ENCODE results near the gene OGG1.
"Not testable (repeated sequence)": the region's sequence is repeated elsewhere in the genome, so short reads cannot be mapped to it uniquely, and the experiment has no call there.

The OGG1 gene

DNA sequence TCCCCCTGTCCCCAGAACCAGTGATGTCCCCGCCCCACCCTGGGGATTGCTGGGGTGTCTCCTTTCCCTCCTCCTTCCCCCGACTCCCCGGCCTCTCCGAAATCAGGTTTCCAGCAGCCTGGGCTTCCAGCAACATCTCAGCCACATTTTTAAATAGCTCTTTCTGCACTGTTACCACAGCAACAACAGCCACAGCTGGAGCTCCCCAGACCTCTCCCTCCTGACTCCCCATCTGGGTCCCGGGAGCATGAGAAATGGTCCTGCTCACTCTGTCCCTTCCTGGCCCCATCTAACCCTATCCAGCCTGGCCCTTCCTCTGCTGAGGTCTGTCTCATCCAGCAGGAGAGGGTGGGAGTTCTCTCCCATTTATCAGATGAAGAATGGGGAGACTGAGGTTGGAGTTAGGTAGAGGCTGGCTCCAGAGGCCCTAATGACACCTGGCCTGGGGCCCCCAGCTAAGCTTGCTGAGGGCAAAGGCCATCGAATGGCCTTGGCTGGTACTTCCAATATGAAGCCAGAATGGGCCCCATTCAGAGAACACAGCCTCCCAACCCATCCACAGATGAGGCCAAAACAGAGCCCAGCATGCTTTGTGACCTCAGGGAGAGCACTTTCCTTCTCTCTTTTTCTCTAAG, 18.5 kb downstream of the OGG1 start:
- no peak for DNase-seq

DNA sequence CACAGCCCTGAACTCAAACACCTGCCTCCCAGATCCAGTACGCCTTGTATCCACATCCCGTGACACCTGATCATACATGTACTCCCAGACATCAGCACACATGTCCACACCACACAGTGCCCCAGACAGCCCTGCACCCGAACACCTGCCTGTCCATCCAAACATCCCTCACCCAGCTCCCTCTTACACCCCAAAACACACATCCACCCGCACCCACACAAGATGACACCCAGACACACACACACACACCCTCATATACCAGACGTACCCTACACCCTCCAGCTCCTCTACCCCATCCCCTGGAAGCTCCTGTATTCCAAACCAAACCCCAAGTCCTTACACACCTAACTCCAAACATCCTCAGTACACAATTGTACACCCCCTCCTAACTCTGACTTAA, 19.3 kb downstream of the OGG1 start:
- no peak for DNase-seq

DNA sequence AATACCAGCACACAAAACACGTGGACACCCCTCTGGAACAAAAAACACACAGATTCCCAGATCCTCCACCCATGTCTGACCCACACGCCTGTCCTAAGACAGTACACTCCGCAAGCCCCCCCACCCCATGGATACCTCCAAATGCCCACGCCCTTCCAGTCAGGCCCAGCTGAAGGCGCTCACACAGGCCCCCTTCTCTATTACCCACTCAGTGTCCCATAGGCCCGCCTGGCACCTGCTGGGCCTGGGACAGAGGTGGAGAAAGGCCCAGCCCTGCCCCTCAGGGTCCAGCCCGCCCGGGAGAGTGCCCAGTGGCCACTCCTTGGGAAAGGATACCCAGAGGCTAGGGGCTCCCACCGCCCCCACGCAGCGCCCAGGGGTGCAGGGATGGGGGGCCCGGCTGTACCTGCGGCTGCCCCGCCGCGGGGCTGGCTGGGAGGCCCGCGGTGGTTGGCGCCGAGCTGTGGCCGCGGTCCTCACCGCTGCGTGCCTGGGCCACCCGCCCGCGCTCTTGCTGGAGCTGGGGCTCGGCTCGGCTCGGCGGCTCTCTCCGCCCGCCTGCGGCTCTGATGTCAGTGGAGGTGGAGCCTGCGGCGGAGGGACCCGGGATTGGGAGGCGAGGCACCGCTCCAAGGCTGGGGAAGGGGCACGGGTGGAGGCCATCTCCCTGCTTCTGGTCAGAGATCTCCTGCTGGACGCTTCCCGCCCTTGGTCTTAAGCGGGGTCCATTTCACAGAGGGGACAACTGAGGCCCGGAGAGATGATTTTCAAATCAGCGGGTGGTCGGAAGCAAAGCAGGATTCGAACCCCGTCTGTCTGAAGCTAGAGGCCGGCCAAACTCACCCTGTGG, 19.9 kb downstream of the OGG1 start, which contains the start of gene CAMK1:
CAMK1 (minus strand) TSS at position 522 of the 850 bp plus-strand sequence. CDS start 2,198 bp downstream, outside the sequence.
- peak; percentile 90 for DNase-seq

DNA sequence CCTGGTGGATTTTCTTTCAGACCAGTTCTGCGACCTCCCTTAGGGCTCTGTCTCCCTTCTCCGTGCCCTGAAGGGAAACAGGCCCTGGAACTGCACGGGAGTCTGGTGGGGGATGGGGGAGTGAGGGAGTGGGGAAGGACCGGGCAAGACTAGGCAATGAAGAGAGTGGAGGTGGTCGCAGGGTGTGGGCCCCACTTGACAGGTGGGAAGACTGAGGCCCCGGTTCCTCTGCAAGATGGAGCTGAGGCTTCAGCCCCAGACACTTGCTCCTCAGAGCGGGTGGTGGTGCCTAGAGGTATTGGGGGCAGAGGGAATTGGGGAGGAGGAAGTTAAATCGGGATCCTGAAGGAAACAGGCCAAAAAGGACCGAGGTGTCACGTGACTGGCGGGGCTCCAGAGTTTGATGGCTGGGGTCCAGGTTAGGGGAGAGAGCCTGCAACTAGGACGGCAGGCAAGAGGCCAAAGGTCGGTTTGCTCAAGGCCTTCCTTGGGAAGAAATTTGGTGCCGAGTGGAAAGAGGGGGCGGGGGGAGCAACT, 20.6 kb downstream of the OGG1 start:
- peak; percentile 79 for DNase-seq

DNA sequence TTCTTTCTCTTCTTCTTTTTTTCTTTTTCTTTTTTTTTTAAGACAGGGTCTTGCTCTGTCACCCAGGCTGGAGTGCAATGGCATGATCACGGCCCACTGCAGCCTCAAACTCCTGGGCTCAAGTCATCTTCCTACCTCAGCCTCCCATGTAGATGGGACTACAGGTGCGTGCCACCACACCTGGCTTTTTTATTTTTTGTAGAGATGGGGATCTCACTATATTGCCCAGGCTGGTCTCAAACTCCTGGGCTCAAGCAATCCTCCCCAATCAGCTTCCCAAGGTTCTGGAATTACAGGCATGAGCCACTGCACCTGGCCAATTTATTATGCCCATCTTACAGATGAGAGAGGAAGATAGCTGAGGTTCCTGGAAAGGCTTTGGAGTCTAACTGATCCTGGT, 21.3 kb downstream of the OGG1 start:
- DNase-seq, result not testable (repeated sequence)

DNA sequence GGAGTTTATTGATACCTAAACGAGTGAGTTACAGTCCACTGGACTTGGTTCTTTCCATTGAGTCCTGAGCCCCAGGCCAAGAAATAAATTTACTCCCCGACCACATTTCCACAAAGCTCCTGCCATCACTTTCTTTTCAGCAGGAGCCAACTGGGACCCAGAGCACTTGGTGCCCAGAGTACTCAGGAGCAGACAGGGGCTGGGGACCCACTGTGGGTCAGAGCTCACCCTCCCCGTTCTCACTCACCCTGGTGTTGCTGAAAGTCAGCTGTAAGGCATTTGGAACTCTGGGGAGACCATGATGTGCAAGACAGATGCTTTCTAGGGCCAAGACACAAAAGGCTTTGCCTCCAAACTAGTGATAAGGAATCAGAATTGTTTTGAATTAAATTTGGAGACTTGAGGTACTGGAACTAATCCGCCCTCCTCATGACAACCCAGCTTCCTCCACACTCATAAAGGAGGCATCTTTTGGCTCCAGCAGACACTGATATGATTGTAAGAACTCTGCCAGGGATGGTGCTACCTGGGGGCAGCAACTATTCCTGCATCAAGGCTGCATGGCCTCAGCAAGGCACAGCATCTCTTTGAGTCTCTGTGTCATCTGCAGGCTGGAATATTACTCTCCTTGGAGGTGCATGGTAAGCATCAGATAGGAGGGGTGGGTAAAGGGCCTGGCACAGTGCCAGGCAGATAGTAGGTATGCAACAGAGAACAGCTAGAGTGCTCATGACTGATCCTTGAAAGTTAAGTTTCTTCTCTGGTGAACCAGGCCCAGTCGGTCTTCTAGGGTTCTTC, 27.3 kb downstream of the OGG1 start:
- no peak for DNase-seq

DNA sequence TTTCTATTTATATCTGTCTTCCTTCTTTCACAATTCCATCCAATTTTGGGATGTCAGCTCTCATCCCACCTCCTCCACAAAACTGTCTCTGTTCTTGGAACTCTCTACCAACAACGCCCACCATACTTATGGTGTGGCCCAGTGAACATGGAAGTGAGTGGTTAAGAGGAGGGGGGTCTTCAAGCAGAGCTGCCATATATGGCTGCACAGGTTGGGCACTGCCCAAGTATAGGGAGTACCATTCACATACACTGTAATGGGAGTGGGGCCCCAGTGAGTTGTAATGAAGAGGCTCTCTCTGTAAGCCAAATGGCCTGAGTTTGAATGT, 27.9 kb downstream of the OGG1 start:
- no peak for DNase-seq

DNA sequence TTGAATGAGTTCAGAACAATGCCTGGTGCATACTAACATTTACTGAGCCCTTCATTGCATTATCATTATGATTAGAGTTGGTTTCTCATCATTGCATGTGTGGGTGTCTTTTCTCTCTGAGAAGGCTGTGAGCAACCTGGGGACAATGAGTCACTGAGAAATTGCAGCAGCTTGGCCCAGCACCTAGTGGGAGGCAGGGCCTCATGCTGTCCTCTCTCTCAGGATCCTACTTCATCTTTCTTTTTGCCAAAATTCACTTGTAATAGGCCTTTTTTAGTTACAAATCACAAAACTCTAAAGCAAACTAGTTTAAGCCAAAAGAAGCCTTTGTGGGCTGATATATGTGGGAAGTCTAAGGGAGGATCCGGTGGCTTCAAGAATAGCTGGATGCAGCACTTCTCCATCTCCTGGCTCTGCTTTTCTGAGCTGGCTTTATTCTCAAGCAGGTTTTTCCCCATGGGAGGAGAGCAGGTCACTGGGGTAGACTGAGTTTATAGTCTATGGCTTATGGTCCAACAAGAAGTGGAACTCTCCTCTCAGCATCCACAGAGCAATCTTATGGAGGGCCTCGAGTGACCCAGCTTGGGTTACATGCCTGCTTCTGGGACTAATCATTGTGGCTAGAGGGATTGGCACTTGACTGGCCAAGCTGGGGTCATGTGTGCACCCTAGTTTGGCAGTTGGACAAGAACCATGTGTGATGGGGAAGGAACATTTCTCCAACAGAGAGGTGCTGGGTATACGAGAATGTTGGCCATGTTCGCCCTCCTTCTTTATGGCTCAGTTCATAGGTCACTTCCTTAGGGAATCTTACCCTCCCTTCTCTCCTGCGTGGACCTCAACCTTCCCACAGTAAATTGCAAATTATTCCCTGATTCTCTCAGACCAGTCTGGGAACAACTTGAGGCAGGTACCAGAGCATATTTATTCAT, 28.7 kb downstream of the OGG1 start:
- DNase-seq, result no peak

DNA sequence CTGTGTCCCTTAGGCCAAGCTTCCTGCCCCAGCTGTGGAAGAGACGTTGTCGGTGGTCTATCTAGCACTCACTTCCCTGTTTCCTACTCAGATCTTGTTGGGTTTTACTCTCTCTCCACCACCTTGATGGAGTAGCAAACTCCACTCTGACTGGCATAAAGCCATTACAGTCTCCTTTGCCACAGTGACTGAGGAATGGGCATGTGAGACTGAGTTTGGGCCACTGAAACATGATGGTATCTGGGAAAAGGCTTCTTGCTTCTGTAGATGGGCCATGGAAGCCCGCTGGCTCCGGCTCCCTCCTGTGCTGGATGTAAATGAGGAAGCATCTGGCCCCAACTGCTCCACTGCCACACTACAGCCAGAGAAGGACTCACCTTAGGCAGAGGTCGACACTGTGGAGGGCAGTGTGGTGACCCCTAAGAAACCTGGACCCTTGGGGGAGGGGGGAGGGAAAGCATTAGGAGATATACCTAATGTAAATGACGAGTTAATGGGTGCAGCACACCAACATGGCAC, 29.4 kb downstream of the OGG1 start:
- DNase-seq, result no peak

DNA sequence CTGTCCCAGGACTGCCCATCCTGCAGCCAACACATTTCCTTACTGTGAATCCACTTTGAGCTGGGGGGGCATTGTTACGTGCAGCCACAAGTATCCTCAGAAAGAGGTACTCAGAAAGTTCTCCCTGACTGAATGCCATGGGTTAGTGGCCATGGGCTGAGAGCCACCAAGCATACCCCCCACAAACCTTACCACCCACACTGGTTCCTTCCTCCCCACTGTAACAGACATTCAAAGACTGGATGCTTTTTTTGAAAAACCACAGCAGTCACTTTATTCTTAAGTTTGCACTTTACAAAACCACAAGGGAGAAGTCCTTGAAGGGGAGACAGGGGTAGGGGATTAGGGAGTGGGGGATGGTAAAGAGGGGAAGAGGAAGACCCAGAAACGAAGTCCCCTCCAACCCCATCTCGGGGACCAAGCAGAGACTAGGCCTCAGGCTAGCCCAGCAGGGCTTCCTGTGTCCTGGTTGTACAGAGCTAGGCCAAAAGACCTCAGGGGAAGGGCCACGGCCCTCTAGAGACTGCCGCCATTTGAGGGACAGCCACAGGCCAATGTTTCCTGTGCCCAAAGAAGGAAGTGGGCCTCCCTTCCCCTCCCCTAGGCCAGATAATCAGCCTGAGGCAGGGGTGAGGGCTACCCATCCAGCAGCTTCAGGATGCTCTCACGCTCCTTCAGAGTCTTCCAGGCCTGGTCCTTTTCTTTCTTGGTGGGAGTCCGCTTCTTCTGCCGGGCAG, 30.1 kb downstream of the OGG1 start:
- DNase-seq, result no peak

DNA sequence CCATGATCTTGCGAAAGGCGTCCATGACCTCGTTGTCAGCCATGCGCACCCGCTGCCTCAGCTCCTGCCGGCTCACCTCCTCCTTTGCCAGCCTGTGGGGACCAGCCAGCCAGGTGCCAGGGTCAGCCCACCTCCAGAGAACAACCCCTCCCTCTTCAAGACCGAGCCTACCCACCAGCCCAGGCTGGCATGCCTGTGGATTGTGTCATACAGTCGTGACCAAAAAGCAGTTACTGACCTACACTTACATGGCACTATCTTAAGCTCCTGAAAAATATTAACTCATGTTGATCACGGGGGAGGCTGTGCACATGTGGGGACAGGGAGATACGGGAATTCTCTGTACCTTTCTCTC, 30.7 kb downstream of the OGG1 start:
- DNase-seq, result no peak

DNA sequence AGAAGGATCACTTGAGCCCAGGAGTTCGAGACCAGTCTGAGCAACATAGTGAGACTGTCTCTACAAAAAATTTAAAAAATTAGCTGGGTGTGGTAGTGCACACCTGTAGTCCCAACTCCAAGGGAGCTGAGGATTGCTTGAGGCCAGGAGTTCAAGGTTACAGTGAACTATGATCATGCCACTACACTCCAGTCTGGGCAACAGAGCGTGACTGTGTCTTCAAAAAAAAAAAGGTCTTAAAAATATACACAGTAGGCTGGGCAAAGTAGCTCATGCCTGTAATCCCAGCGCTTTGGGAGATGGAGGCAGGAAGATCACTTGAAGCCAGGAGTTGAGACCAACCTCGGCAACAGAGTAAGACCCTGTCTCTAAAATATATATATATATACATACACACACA, 31.2 kb downstream of the OGG1 start:
- DNase-seq, result no peak

DNA sequence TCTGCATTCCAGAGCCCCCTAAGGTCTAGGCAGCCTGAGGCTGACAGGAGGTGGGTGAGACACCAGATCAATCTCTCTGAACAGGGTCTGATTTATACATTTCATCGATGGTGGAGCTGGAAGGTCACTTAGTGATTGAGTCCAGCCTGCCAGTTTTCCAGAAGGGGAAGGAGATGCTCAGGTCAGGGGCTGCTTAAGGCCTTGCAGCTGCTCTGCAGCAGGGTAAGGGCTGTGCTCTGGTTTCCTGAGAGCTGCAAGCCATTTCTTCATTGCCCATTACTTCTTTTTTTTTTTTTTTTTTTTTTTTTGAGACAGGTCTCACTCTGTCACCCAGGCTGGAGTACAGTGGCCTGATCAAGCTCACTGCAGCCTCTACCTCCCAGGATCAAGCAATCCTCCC, 31.8 kb downstream of the OGG1 start:
- DNase-seq, result no peak

DNA sequence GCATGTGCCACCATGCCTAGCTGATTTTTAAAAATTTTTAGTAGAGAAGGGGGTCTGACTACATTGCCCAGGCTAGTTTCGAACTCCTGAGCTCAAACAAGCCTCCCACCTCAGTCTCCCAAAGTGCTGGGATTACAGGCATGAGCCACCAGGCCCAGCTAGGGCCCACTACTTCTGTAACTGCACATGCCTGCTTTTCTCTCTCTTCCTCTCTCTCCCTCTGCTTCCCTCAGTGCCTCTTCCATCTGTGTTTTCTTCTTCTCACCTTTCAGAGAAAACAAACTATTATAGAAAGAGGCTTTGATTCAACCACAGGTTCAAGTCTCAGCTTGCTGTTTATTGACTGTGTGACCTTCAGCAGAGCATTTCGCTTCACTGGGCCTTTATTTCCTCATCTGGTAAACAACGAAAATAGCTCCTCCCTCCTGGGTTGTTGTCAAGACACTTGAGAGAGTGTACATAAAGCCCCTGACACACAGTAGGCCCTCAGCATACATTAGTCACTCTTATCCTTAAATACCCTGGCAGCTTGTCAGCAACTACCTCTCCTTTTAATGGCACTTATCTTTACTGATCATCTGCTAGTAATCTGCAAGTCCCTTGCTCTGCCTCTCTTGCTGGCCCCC, 32.3 kb downstream of the OGG1 start:
- no peak for DNase-seq

DNA sequence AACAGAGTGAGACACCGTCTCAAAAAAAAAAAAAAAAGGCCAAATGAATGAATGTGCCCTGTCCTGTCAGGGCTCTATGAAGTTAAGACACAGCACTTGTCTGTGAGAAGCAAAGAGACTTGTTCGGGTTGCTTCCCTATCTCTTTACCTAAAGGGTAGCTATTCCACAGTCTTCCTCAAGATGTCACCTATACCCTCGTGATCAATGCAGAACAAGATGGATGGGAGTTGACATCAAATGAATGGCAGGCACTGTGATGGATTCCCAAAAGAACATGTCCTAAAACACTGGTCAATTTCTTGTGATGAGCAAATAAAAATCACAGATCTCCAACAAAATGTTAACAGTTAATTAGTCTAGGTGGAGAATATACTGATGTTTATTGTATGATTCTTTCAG, 33.0 kb downstream of the OGG1 start:
- DNase-seq, result no peak

DNA sequence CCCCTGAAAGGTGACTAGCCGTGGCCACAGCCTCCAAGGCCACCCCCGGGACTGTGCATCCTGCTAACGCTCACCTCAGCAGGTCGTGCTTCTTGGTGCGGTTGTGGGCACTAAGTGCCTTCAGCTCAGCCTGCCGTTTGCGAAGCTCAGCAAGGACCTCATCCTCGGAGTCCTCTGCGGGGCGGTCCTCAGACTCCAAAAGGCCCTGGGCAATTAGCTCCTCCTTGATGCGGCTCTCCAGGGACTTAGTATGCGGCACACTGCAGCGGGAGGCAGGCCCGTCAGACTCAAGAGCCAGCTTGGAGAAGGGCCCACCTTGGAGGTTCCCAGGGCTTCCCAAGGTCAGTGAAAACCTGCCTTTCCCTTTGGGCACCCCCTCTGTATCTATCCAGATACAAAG, 34.2 kb downstream of the OGG1 start:
- no peak for DNase-seq

DNA sequence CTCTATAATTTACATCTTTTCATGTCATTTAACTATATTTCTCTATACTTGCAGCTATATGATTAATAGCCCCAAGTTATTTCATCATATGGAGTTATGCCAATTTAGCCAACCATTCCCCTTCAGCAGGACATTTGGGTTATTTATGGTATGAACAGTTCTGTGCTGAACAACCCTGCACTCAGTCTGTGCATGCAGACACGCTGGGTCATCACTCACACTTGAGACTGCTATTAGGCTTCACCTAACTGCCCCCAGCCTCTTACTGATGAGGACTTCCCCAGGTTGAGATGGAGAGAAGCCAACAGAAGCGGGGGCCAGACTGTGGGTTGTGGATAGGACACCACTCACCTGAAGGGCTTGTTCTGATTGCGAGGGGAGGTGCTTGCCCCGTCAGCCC, 35.2 kb downstream of the OGG1 start:
- no peak for DNase-seq

DNA sequence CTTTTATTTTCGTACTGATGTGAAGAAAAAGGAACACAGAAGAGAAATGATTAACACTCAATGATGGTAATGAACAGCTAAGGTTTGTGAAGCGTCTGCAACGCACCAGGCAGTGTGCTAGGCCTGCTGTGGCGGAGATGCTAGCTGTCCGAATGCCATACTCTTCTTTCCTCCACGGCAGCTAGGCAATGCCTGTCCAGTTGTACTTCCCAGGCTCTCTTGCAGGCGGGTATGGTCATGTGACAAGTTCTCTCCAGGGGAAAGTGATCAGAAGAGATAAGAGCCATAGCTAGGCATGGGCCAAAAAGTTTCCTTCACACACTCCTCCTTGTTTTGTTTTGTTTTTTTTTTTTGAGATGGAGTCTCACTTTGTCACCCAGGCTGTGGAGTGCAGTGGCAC, 35.9 kb downstream of the OGG1 start:
- DNase-seq, result no peak

DNA sequence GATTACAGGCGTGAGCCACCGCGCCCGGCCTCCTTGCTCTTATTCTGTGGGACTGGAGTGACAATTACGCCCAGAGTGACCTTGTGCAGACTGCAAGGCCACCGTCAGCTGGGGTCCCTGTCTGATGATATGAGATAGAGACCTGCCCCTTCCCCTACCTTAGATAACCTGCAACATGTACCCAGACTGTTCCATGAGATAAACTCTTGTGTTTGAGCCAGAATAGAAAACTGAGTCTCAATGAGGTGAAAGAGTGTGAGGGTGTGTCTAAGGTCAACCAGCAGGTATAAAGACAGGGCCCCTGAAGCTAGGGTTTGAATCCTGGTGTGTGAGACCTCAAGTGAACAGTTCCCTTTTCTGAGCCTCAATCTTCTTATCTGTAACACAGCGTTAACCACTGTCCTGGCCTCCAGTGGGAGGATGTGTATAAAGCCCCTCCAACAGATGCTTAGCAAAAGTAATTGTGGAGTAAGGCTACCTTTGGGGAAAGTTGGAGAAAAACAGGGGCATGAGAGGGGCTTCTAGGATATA, 36.5 kb downstream of the OGG1 start:
- DNase-seq, result no peak

DNA sequence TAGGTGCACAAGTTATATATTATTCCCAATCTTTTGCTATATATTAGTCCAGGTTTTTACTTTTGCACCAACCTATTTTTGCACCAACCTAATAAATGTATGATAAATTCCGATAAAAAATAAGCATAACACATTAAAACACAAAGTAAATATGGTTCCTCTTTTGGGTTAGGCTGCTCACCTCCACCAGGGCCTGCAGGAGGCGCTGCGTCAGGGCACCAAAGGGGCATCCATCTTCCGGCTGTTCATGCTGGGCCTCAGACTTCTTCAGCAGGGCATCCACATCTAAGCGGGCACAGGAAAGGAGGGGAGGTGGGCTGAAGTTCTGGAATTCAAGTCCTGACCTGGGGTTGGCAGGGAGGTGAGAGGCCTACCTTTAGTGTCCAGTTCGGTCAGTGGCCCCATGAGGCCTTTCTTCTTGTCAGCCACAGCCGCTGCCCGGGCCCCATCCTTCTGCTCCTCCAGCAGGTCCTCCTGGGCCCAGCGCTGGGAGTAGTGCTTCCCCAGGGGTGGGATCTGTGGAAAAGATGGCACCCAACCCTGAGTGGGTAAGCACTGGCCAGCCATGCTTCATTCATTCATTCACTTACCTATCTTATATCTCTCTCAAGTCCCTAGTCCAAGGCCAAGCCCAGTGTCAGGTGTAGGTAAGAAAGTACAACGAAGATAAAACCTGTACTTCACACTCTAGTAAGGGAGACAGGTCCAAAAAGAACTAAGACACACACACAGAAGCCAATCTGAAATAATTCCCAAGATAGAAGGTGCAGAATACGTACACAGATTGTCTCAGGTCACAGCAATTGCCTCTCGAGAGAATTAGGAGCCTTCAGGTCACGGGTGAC, 37.3 kb downstream of the OGG1 start:
- DNase-seq, result no peak
